Memory B cell (primary cell): ENCODE results near the gene MED22.
A peak's percentile ranks its signal among the peaks of the same experiment; 100 is the strongest.

Source experiments
- ATAC-seq: fragments of 150-1000 bp; cut with Tn5 transposase; 2 replicates; pipeline ENCODE4 v1.10.0; 2021; ENCODE audit warnings: low read depth, mild to moderate bottlenecking, moderate library complexity
- DNase-seq, 2 donors: peaks; one replicate each; pipeline ENCODE4 v3.0.0; 2022; ENCODE audit warnings: low spot score in 2 of 2
- H3K27ac Mint-ChIP-seq: one replicate; pipeline ENCODE4 v1.8.0; 2022; ENCODE audit warnings: mild to moderate bottlenecking, moderate library complexity, mixed read lengths
- H3K27me3 Mint-ChIP-seq: one replicate; pipeline ENCODE4 v1.8.0; 2022; ENCODE audit warnings: mixed read lengths
- H3K36me3 Mint-ChIP-seq: one replicate; pipeline ENCODE4 v1.8.0; 2022; ENCODE audit warnings: mild to moderate bottlenecking, mixed read lengths
- H3K4me1 Mint-ChIP-seq: one replicate; pipeline ENCODE4 v1.8.0; 2022; ENCODE audit warnings: mixed read lengths
- H3K4me3 Mint-ChIP-seq: one replicate; pipeline ENCODE4 v1.8.0; 2022; ENCODE audit warnings: mild to moderate bottlenecking, moderate library complexity, mixed read lengths
- H3K9me3 Mint-ChIP-seq: one replicate; pipeline ENCODE4 v1.8.0; 2022; ENCODE audit warnings: mixed read lengths

MED22 gene

GRCh38 chr9:133355881-133356357 lies 8.0 kb upstream of the MED22 start:
- Mint-ChIP-seq H3K36me3 (peaks cover 13% of the 10 kb centered on the region), H3K4me3 (peak overlapping the region; percentile 84), H3K4me1 (peaks cover 17% of the 10 kb centered on the region), H3K9me3 (no peaks in the 10 kb centered on the region), H3K27ac (peak overlapping the region; percentile 86), H3K27me3 (no peaks in the 10 kb centered on the region)
- ATAC-seq, result peak; percentile 39
- DNase-seq, result no peak

DNA sequence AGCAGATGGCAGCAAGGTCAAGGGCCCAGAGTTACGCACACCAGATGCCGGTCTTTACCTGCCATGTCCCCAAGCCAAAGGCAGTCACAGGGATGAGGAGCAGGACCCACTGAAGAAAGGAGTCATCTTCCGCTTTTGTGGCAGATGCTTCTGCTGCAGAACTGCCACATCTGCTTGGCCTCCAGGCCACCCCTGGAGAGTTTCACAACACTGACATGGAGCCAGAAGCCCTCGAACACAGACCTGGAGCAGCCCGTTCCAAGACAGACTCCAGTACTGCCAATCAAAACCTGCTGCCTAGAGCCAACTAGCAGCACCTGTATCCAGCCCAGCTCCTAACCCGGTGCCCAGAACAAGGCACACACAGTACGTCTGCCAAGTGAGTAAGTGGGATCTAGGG lies 6.8 kb upstream of the MED22 start:
- peaks cover 18% of the 10 kb centered on the region for H3K4me1 Mint-ChIP-seq
- no peak for ATAC-seq
- H3K36me3 Mint-ChIP-seq, result peaks cover 14% of the 10 kb centered on the region

GRCh38 chr9:133353548-133353947 lies 5.6 kb upstream of the MED22 start:
- peaks cover 19% of the 10 kb centered on the region for H3K36me3 Mint-ChIP-seq
- H3K4me1 Mint-ChIP-seq, result peaks cover 21% of the 10 kb centered on the region
- no peaks in the 10 kb centered on the region for H3K27me3 Mint-ChIP-seq
- no peak overlapping the region for H3K27ac Mint-ChIP-seq
- H3K4me3 Mint-ChIP-seq, result no peak overlapping the region
- no peak for ATAC-seq
- DNase-seq, result no peak
- H3K9me3 Mint-ChIP-seq, result no peaks in the 10 kb centered on the region

More for the DNA sequence above, 6.8 kb upstream of the MED22 start:
- Mint-ChIP-seq H3K9me3 (no peaks in the 10 kb centered on the region), H3K4me3 (no peak overlapping the region), H3K27me3 (no peaks in the 10 kb centered on the region), H3K27ac (no peak overlapping the region)
- no peak for DNase-seq

- DNase-seq (no peak), ATAC-seq (no peak)
- H3K9me3 Mint-ChIP-seq, result no peaks in the 10 kb centered on the region
- H3K36me3 Mint-ChIP-seq, result peaks cover 22% of the 10 kb centered on the region
- no peaks in the 10 kb centered on the region for H3K27me3 Mint-ChIP-seq
- peak overlapping the region; percentile 54 for H3K27ac Mint-ChIP-seq
- H3K4me3 Mint-ChIP-seq, result no peak overlapping the region
- peaks cover 16% of the 10 kb centered on the region for H3K4me1 Mint-ChIP-seq
Observed at GRCh38 chr9:133352635-133353340, 4.9 kb upstream of the MED22 start.

- peaks cover 16% of the 10 kb centered on the region for H3K4me1 Mint-ChIP-seq
- no peak overlapping the region for H3K27ac Mint-ChIP-seq
- peak in 1 of 2 donors; percentile 26 for DNase-seq
- H3K4me3 Mint-ChIP-seq, result no peak overlapping the region
- peaks cover 22% of the 10 kb centered on the region for H3K36me3 Mint-ChIP-seq
- no peak for ATAC-seq
- H3K27me3 Mint-ChIP-seq, result no peaks in the 10 kb centered on the region
- H3K9me3 Mint-ChIP-seq, result no peaks in the 10 kb centered on the region
Observed at GRCh38 chr9:133351908-133352634, 4.1 kb upstream of the MED22 start.

- Mint-ChIP-seq H3K27me3 (no peaks in the 10 kb centered on the region), H3K27ac (no peak overlapping the region), H3K36me3 (peaks cover 24% of the 10 kb centered on the region), H3K9me3 (no peaks in the 10 kb centered on the region), H3K4me1 (peaks cover 21% of the 10 kb centered on the region), H3K4me3 (no peak overlapping the region)
- DNase-seq, result no peak
- no peak for ATAC-seq
Observed at GRCh38 chr9:133351526-133351907, 3.6 kb upstream of the MED22 start.

DNA sequence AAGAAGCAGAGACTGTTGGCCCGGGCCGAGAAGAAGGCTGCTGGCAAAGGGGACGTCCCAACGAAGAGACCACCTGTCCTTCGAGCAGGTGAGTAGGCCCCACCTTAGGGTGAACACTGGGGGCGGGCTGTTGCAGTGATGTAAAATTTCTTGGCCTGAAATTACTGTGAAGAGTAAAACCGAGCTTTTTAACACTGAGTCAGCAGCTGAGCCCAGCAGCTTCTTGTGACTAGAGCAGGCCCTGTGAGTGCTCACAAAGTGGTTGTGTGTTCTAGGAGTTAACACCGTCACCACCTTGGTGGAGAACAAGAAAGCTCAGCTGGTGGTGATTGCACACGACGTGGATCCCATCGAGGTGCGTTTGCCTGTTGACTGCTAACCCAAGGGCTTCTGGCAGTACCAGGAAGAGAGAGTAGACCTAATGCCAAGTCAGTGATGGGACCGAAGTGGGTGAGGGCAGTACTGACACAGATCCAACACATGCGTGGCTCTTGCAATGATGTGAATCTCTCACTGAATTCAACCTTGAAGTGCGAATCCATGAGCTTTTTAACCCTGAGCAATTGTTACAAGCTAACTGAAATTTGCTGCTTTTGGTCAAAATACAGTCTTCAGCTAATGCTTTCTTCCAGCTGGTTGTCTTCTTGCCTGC lies 2.2 kb upstream of the MED22 start:
- peaks cover 24% of the 10 kb centered on the region for H3K36me3 Mint-ChIP-seq
- H3K27ac Mint-ChIP-seq, result peak overlapping the region; percentile 95
- H3K4me1 Mint-ChIP-seq, result peaks cover 28% of the 10 kb centered on the region
- no peaks in the 10 kb centered on the region for H3K27me3 Mint-ChIP-seq
- DNase-seq (no peak), ATAC-seq (no peak)
- no peaks in the 10 kb centered on the region for H3K9me3 Mint-ChIP-seq
- H3K4me3 Mint-ChIP-seq, result no peak overlapping the region

DNA sequence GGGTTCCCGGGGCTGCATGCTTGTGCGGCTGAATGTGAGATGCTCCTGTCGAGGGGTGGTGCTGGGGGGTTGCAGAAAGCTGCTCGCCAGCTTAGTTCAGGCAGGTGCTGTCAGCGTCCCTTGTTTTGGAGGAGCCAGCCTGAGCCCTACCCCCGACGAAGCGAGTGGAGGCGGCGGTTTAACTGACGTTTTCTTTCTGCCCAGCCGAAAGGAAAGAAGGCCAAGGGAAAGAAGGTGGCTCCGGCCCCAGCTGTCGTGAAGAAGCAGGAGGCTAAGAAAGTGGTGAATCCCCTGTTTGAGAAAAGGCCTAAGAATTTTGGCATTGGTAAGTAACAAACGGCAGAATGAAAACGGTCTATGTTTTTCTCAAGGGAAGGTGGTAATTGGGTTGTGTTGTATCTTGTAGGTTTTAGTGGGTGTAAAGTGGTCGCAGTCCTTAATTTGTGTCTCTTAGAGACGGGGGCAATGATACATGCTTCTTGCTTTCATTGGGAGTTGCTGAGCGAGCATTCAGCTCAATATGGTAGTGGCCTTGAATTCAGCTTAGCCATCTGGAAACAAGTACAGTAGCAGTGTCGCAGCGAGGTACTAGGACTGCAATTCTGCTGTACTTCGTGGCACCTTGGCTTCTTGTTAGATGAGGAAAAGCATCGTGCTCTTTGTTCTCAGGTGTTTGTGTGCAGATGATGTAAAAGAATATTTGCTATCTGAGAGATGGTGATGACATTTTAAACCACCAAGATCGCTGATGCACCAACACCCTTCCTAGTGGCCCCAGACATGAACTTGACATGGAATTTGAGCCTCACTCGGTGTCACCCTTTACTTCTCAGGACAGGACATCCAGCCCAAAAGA lies 1.0 kb upstream of the MED22 start:
- Mint-ChIP-seq H3K9me3 (no peaks in the 10 kb centered on the region), H3K27ac (peak overlapping the region; percentile 95), H3K36me3 (peaks cover 26% of the 10 kb centered on the region), H3K4me1 (peaks cover 26% of the 10 kb centered on the region), H3K4me3 (peak overlapping the region; percentile 99), H3K27me3 (no peaks in the 10 kb centered on the region)
- no peak for ATAC-seq
- no peak for DNase-seq

DNA sequence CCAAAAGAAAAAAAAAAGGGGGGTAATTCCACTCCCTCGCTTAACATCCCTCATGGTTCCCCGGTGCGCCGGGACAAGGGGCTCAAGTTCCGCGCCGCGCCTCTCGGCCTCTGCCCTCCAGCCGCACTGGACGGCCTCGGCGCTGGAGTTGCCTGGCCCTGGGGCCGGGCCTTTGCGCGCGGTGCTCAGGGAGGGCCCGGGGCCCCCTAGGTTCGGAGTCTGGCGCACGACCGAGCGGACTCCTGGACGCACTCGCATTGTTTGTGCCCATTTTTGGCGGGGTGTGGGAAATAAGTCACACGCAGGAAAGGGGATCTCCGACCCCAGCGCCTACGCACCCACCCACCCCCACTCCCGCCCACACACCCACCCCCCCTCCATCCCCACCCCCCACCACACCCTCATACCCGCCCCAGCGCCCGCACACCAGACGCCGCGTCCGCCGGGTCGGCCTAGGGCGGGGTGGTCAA lies 381 bp downstream of the MED22 start:
- Mint-ChIP-seq H3K27me3 (no peaks in the 10 kb centered on the region), H3K27ac (peak overlapping the region; percentile 95), H3K9me3 (no peaks in the 10 kb centered on the region), H3K4me1 (peaks cover 21% of the 10 kb centered on the region), H3K4me3 (peak overlapping the region; percentile 99), H3K36me3 (peaks cover 25% of the 10 kb centered on the region)
- DNase-seq (peak; percentile 53 to 63), ATAC-seq (peak; percentile 47)

- Mint-ChIP-seq H3K27ac (peak overlapping the region; percentile 95), H3K36me3 (peaks cover 28% of the 10 kb centered on the region), H3K4me1 (peaks cover 32% of the 10 kb centered on the region), H3K27me3 (no peaks in the 10 kb centered on the region), H3K9me3 (no peaks in the 10 kb centered on the region), H3K4me3 (peak overlapping the region; percentile 99)
- DNase-seq (no peak), ATAC-seq (no peak)
Observed at GRCh38 chr9:133346021-133346785, 1.7 kb downstream of the MED22 start.

DNA sequence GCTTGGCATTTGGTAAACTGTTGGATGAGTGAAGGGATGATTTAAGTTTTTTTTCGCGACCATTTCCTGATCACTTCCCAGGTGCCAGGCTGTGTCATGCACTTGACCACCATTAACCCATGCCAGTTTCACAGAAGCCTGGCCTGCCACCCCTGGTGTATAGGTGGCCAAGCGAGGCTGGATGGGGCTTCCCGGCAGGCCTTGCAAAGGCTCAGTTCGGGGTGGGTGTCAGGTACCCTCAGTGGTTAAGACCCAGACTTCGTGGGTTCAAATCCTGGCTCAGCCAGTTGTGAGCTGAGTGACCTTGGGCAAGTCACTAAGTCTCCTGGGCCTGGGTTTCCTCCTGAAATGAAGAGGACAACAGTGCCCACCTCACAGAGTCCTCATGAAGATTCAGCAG lies 2.3 kb downstream of the MED22 start:
- no peaks in the 10 kb centered on the region for H3K27me3 Mint-ChIP-seq

DNA sequence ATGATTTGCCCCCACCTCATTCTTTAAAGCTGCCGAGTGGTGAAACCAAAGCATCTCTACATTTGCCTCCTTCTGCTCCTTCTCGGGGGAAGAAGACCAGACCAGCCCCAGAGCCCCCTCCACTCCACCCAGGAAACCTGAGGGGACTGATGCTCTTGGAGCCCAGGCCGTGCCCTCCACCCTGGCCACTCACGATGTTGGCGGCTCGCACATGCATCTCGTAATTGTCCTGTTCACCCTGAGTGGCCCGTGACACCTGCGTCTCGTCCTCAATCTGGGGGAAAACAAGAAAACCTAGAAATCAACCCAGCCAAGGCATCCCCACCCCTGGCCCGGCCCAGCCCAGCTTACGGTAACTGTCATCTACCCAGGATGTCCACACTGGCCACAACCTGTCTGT lies 3.0 kb downstream of the MED22 start:
- H3K27me3 Mint-ChIP-seq, result no peaks in the 10 kb centered on the region
- no peak for ATAC-seq

More for the DNA sequence above, 2.3 kb downstream of the MED22 start:
- Mint-ChIP-seq H3K27ac (no peak overlapping the region), H3K4me3 (no peak overlapping the region), H3K36me3 (peaks cover 29% of the 10 kb centered on the region), H3K9me3 (no peaks in the 10 kb centered on the region), H3K4me1 (peaks cover 34% of the 10 kb centered on the region)
- no peak for DNase-seq
- no peak for ATAC-seq

DNA sequence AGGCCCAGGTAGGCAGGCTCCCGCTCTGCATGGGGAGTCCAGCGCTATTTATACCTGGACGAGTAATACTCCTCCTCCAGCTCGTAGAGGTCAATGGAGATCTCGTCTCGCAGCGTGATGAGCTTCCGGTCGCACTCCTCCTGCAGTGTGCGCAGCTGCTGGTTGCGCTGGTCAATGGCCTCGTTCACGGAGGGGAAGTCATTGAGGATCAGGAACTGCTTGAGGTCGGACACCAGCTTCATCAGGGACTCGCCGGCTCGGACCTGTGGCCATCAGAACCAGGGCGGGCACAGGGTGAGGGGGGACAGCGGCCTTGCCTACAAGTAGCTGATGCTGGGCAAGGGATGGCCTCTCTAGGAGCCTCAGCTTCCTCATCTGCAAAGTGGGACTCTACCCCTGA lies 3.9 kb downstream of the MED22 start:
- no peak overlapping the region for H3K27ac Mint-ChIP-seq
- H3K36me3 Mint-ChIP-seq, result peaks cover 34% of the 10 kb centered on the region
- H3K9me3 Mint-ChIP-seq, result no peaks in the 10 kb centered on the region
- H3K4me1 Mint-ChIP-seq, result peaks cover 42% of the 10 kb centered on the region
- ATAC-seq (no peak), DNase-seq (no peak)
- H3K27me3 Mint-ChIP-seq, result no peaks in the 10 kb centered on the region
- no peak overlapping the region for H3K4me3 Mint-ChIP-seq

More for the DNA sequence above, 3.0 kb downstream of the MED22 start:
- DNase-seq, result no peak
- Mint-ChIP-seq H3K27ac (no peak overlapping the region), H3K9me3 (no peaks in the 10 kb centered on the region), H3K4me3 (no peak overlapping the region), H3K4me1 (peaks cover 40% of the 10 kb centered on the region), H3K36me3 (peaks cover 33% of the 10 kb centered on the region)
